ENCODE measurements around the gene FAM3A.

DNA sequence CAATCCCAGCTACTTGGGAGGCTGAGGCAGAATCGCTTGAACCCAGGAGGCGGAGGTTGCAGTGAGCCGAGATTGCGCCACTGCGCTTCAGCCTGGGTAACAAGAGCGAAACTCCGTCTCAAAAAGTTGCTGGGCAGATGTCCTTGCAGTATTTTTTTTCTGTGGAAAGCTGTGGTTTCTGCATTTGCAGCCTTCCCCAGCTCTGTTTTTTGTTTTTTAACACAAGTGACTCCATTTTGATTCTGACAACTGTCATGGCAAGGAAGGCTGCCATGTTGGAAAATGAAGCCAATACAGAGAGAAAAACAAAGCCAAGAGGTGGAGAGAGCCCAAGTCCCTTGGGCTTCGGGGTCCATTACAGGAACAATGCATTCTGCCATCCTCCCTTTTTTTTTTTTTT, 13.9 kb downstream of the FAM3A start:
- TF ChIP-seq, protein P1, sequence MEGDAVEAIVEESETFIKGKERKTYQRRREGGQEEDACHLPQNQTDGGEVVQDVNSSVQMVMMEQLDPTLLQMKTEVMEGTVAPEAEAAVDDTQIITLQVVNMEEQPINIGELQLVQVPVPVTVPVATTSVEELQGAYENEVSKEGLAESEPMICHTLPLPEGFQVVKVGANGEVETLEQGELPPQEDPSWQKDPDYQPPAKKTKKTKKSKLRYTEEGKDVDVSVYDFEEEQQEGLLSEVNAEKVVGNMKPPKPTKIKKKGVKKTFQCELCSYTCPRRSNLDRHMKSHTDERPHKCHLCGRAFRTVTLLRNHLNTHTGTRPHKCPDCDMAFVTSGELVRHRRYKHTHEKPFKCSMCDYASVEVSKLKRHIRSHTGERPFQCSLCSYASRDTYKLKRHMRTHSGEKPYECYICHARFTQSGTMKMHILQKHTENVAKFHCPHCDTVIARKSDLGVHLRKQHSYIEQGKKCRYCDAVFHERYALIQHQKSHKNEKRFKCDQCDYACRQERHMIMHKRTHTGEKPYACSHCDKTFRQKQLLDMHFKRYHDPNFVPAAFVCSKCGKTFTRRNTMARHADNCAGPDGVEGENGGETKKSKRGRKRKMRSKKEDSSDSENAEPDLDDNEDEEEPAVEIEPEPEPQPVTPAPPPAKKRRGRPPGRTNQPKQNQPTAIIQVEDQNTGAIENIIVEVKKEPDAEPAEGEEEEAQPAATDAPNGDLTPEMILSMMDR (IDR thresholded peaks at IDR 0.05; ENCODE audit: borderline replicate concordance, extremely low read depth, low read length, poor library complexity, severe bottlenecking), result no peak
- no peak for TF ChIP-seq EZH2 (IDR thresholded peaks at IDR 0.05; ENCODE audit: borderline replicate concordance, low read depth, low read length, severe bottlenecking)

Measured in DND-41 (cell line).